HTR-8/SVneo (cell line): ENCODE results near the gene TRIO.

Source experiments
- DNase-seq: peaks from one replicate; pipeline ENCODE4 v3.0.0; 2011; ENCODE audit warnings: low spot score, mixed read lengths; ENCODE audit not compliant: insufficient read length
- FAIRE-seq: peaks from 2 replicates; lab custom pipeline; 2011; peaks lifted over from hg19 to GRCh38; lab: Jason Lieb, UNC

Gene TRIO

GRCh38 chr5:14121552-14121951 is 21.6 kb upstream of the TRIO start:
- FAIRE-seq (no peak), DNase-seq (no peak)

DNA sequence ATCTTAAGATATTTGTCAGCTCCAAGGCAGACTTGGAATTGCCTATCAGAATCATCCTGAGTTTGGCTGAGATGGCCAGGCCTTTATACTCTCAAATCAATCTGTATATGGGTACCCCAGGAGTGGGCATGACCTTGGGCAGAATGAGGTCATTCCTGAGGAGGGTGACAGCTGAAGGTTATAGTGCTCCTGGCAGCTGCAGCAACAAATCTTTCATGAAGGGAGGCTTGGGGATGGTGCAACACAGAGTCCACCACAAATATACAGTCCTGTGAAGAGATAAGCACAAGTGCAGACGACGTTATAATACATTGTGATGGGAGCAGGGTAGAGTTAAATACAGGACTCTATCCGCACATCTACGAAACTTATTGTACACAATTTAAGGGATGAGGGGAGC is 21.1 kb upstream of the TRIO start:
- FAIRE-seq: no peak
- DNase-seq: no peak

GRCh38 chr5:14123551-14123950 is 19.6 kb upstream of the TRIO start:
- DNase-seq (no peak), FAIRE-seq (no peak)

GRCh38 chr5:14123974-14124482 is 19.1 kb upstream of the TRIO start:
- FAIRE-seq (no peak), DNase-seq (no peak)

GRCh38 chr5:14125262-14125661 is 17.9 kb upstream of the TRIO start:
- FAIRE-seq: no peak

DNA sequence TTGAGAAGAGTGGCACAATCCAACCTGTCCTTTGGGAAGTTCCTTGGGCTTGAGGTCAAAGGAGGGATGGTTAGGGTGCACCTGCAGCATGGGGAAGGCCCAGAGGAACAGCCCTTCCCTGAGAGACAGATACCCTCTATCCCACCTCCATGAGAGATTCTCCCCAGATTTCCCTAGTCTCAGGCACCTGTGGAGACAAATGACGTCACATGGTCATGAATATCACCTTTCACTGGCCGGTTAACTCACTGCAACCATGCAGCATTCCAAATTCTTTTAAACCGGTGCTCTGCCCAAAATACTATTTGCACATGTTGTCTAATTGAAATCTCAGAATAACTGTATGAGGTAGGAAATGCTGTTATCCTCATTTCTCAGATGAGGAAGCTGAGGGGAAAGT is 15.6 kb upstream of the TRIO start:
- DNase-seq: no peak
- peak; percentile 74 for FAIRE-seq

More at GRCh38 chr5:14125262-14125661, 17.9 kb upstream of the TRIO start:
- DNase-seq: no peak

- FAIRE-seq (peak; percentile 23), DNase-seq (no peak)
Measured at GRCh38 chr5:14128079-14128478, 15.1 kb upstream of the TRIO start.

- no peak for DNase-seq
- FAIRE-seq: peak; percentile 77
Measured at GRCh38 chr5:14129123-14129522, 14.0 kb upstream of the TRIO start.

GRCh38 chr5:14131855-14132503 is 11.2 kb upstream of the TRIO start:
- DNase-seq (no peak), FAIRE-seq (peak; percentile 72)

GRCh38 chr5:14133394-14133793 is 9.7 kb upstream of the TRIO start:
- FAIRE-seq: no peak
- no peak for DNase-seq

DNA sequence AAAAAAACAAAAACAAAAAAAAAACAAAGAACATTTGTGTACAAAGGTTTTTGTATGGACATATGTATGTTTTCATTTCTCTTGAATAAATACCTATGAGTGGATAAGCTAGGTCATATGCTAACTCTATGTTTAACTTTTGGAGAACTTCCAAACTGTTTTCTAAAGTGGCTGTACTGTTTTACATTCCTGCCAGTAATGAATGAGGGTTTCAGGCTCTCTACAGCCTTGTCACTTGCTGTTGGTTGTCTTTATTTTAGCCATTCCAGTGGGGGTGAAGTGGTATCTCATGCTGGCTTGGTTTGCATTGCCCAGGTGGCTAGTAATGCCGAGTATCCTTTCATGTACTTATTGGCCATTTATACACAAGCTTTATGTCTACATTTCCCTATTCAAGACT is 9.1 kb upstream of the TRIO start:
- DNase-seq (no peak), FAIRE-seq (peak; percentile 65)

DNA sequence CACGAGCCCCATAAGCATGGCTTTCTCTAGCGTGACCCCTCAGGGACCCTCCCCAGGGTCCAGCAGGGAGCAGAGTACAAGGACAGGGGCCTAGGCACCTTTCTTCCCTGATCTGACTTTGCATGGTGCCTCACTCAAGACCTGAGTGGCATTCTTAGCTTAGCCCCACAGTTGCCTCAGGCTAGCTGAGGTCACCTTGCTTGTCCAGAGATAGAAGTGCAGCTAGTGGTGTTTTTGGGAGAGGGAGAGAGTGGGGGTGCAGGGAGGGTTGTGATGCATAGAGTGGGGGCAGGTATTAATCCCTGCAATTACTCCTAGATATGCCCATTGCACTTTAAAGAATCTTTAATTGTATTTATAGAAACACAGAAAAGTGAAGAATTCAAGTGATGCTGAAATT is 8.4 kb upstream of the TRIO start:
- FAIRE-seq: peak; percentile 23
- no peak for DNase-seq

GRCh38 chr5:14135621-14136020 is 7.5 kb upstream of the TRIO start:
- FAIRE-seq (no peak), DNase-seq (no peak)

GRCh38 chr5:14136228-14136627 is 6.9 kb upstream of the TRIO start:
- FAIRE-seq: peak; percentile 28
- DNase-seq: no peak

DNA sequence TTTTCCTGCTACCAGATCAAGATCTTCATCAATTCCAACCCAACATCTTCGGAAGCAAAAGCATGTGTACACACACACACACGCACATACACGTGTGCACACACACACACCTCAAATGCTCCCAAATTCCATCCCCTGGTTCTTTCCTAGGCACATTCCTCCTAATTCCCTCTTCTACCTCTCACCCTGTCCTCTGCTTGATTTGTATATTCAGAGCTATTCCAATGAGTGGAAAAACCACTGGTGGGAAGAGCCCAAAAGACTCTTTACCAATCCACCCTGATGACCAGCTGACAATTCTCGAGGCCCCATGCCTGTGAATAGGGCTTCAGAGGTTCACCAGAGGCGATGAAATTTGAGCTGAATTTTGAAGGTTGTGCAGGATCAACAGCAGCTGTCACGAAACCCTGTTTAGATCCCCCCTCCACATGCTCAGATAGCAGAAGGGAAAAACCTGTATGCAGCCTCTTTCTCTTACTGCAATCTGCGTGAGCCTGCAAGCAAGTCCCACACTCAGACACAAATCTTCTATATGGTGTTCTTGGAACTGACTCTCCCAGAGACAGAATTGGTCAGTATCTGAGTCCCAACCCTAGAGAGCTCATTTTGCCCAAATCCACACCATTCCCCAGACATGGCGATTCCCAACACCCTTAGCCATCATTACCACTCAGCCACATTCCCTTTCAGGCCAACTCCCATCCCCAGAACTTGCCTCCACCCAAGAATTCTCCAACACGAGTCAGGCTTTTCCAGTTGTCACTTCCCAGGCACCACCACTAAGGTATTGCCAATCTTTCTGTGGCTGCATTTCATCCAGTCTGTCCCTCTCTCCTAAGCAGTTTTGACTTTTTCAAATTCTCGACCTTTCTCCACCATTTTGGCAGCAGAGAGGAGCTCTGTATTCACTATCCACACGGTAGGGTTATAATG is 4.3 kb upstream of the TRIO start:
- DNase-seq: no peak
- FAIRE-seq: peak; percentile 48

DNA sequence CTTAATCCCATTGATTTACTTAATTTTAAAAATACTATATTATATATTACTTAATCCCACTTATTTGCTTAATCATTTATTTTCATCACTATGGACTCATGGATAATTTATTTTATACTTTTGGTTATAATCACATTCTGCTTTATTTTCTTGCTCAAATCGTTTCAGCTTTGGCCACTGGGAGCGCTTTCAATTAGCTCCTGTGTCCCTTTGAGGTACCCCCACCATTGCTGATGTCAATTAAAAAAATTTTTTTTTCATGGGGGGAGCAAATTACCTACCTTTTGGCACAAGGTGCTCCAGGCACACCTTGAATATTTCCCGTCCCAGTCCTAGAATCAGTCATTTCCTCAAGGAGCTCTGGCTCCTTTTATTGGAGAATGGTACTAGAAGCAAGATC is 1.4 kb upstream of the TRIO start:
- no peak for FAIRE-seq
- DNase-seq: no peak

DNA sequence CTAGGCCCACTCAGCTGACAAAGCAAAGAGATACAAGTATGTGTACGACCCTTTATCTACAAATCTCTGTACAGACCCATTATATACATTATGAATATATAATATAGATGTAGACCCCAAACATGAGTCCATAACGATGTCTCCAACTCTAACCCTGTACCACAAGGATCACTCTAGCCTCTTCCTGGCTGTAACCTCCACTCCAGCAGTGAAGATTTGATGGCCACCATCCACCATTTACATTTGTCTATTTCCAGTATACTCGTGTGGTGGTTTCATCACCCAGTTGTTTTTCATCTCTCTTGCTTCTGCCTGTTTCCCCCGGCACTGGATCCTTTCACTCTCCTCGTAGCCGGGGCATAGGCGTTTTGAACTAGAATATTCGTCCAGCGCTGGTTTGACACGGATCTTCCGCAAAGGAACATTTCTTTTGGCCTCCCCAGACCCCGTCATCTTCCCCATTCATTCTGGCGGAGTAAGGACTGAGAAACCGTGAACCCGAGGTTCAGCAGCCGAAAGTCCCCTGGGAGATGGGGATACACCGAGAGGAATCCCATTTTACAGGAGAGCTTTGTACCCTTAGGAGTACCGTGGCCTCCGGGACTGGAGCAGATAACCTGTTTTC is 828 bp upstream of the TRIO start:
- DNase-seq (no peak), FAIRE-seq (peak; percentile 42)

DNA sequence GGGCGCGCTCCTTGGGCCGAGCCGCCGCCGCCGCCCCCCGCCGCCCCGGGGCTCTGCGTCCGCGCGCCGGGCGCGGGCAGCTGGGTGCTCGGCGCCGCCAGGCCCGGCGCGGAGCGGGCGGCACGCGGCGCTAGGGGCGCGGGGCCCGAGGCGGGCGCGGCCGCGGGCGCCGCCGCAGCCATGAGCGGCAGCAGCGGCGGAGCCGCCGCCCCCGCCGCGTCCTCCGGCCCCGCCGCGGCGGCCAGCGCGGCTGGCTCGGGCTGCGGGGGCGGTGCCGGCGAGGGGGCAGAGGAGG is 351 bp downstream of the TRIO start:
- FAIRE-seq (no peak), DNase-seq (no peak)

DNA sequence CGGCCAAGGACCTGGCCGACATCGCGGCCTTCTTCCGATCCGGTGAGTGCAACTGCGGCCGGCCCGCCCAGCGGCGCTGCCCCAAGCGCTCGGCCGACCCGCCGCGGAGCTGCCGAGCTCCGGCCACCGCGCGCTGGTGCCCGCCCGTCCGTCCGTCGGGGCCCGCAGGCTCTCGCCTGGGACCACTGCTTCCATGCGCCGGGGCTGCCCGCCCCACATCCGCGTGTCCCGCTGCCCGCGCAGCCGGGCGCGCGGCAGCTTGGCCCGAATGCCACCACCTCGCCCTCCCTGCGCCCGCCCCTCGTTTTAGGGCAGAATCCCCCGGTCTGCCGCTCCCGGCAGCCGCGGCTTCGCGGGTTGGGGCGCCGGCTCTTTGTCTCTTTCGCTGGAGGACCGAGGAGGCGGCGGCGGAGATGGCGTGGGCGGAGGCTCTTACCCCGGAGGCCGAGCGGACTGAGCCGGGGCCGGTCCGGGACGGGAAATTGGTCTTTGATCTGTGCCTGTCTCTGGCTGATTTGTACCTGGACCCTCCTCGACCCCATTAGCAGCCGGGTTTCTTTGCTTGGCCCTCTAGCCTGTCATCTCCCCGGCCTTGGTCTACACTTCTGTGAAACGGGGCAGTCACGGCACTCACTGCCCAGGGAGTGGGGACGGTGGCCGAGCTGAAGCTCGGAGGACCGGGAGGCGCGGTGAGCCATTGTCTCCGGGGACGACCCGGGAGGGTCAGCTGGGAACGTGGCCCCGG is 871 bp downstream of the TRIO start:
- DNase-seq (no peak), FAIRE-seq (no peak)
